Liver (tissue), 9 donors: ENCODE results near the gene SNX20. TPM values are rescaled to one million over a fixed set of nuclear protein-coding genes. Genes with fewer than 3 reads are reported as not detected.

Source experiments
- DNase-seq: peaks from one replicate; pipeline ENCODE4 v3.0.0-alpha.2; 2017; ENCODE audit warnings: low spot score
- H3K27ac ChIP-seq, 2 donors: one replicate each; pipeline ENCODE4 v1.7.0; 2013; ENCODE audit warnings: inconsistent platforms in 2 of 2, low read length in 2 of 2, control low read depth in 1 of 2, low read depth in 1 of 2, mild to moderate bottlenecking in 1 of 2
- H3K27me3 ChIP-seq, 4 donors: one replicate each; pipeline versions ENCODE4 v1.6.1 to v1.7.0; 2013; ENCODE audit warnings: low read length in 3 of 4, inconsistent platforms in 1 of 4, mild to moderate bottlenecking in 1 of 4, moderate library complexity in 1 of 4; ENCODE audit not compliant: control insufficient read depth in 4 of 4, insufficient read depth in 4 of 4
- H3K36me3 ChIP-seq, 4 donors: one replicate each; pipeline versions ENCODE4 v1.6.1 to v1.7.0; 2013; ENCODE audit warnings: low read length in 3 of 4, mild to moderate bottlenecking in 3 of 4, low read depth in 1 of 4, moderate library complexity in 1 of 4; ENCODE audit not compliant: control insufficient read depth in 4 of 4, insufficient read depth in 3 of 4
- H3K4me1 ChIP-seq, 4 donors: one replicate each; pipeline versions ENCODE4 v1.6.1 to v1.7.0; 2013; ENCODE audit warnings: low read length in 3 of 4, mild to moderate bottlenecking in 3 of 4, moderate library complexity in 1 of 4; ENCODE audit not compliant: control insufficient read depth in 4 of 4, insufficient read depth in 4 of 4
- H3K4me3 ChIP-seq, 3 donors: one replicate each; pipeline versions ENCODE4 v1.6.1 to v1.7.0; 2013; ENCODE audit warnings: low read length in 3 of 3, control low read depth in 1 of 3, low read depth in 1 of 3, mild to moderate bottlenecking in 1 of 3
- H3K9ac ChIP-seq, 2 donors: one replicate each; pipeline ENCODE4 v1.7.0; 2013; ENCODE audit warnings: low read length in 2 of 2, mild to moderate bottlenecking in 2 of 2, moderate library complexity in 2 of 2, control low read depth in 1 of 2, low read depth in 1 of 2
- H3K9me3 ChIP-seq, 4 donors: one replicate each; pipeline versions ENCODE4 v1.6.1 to v1.7.0; 2013; ENCODE audit warnings: low read length in 3 of 4; ENCODE audit not compliant: control insufficient read depth in 4 of 4
- ATF3 ChIP-seq: IDR thresholded peaks from 2 replicates; pipeline ENCODE4 v1.6.1; 2016; ENCODE audit warnings: antibody characterized with exemption
- CTCF ChIP-seq: fragments of 150-350 bp; IDR thresholded peaks from 2 replicates; pipeline ENCODE4 v1.5.1; 2017; ENCODE audit warnings: improper control_type of control experiment, low read depth, low read length; ENCODE audit not compliant: missing input control
- EGR1 ChIP-seq, 2 donors: IDR thresholded peaks; 2 replicates each; pipeline ENCODE4 v1.6.1; 2016 to 2018; ENCODE audit warnings: antibody characterized with exemption in 2 of 2, low read depth in 2 of 2
- FOXA1 ChIP-seq: IDR thresholded peaks from 2 replicates; pipeline ENCODE4 v1.6.1; 2016; ENCODE audit warnings: antibody characterized with exemption
- FOXA2 ChIP-seq: IDR thresholded peaks from 2 replicates; pipeline ENCODE4 v1.6.1; 2016; ENCODE audit warnings: antibody characterized with exemption
- GABPA ChIP-seq, 2 donors: IDR thresholded peaks in 1 of 2; conservative IDR thresholded peaks in 1 of 2; 2 replicates each; pipeline ENCODE4 v1.6.1; 2016; ENCODE audit warnings: antibody characterized with exemption in 2 of 2, mild to moderate bottlenecking in 1 of 2, moderate library complexity in 1 of 2
- HNF4A ChIP-seq, 2 donors: conservative IDR thresholded peaks; 2 replicates each; pipeline ENCODE4 v1.6.1; 2016; ENCODE audit warnings: antibody characterized with exemption in 2 of 2, mild to moderate bottlenecking in 2 of 2
- HNF4G ChIP-seq: IDR thresholded peaks from 2 replicates; pipeline ENCODE4 v1.6.1; 2016; ENCODE audit warnings: antibody characterized with exemption
- JUND ChIP-seq, 2 donors: IDR thresholded peaks; 2 replicates each; pipeline ENCODE4 v1.6.1; 2016; ENCODE audit warnings: antibody characterized with exemption in 2 of 2
- MAX ChIP-seq: IDR thresholded peaks from 2 replicates; pipeline ENCODE4 v1.6.1; 2016; ENCODE audit warnings: antibody characterized with exemption
- NR2F2 ChIP-seq: IDR thresholded peaks from 2 replicates; pipeline ENCODE4 v1.6.1; 2016; ENCODE audit warnings: antibody characterized with exemption
- RAD21 ChIP-seq, 2 donors: IDR thresholded peaks; 2 replicates each; pipeline ENCODE4 v1.6.1; 2016; ENCODE audit warnings: antibody characterized with exemption in 2 of 2, mild to moderate bottlenecking in 2 of 2
- REST ChIP-seq: IDR thresholded peaks from 2 replicates; pipeline ENCODE4 v1.6.1; 2016; ENCODE audit warnings: antibody characterized with exemption, mild to moderate bottlenecking
- RXRA ChIP-seq, 2 donors: IDR thresholded peaks; 2 replicates each; pipeline ENCODE4 v1.6.1; 2017 to 2018; ENCODE audit warnings: antibody characterized with exemption in 2 of 2, mild to moderate bottlenecking in 1 of 2
- SP1 ChIP-seq: IDR thresholded peaks from 2 replicates; pipeline ENCODE4 v1.6.1; 2018; ENCODE audit warnings: antibody characterized with exemption, mild to moderate bottlenecking
- TAF1 ChIP-seq: conservative IDR thresholded peaks from 2 replicates; pipeline ENCODE4 v1.6.1; 2016; ENCODE audit warnings: antibody characterized with exemption, mild to moderate bottlenecking
- YY1 ChIP-seq: IDR thresholded peaks from 2 replicates; pipeline ENCODE4 v1.6.1; 2016; ENCODE audit warnings: antibody characterized with exemption, mild to moderate bottlenecking
- ZBTB33 ChIP-seq: IDR thresholded peaks from 2 replicates; pipeline ENCODE4 v1.6.1; 2016; ENCODE audit warnings: antibody characterized with exemption
- WGBS: extraction: QIAGEN DNeasy Blood & Tissue Kit; methylation state at CpG from one replicate; pipeline ENCODE4 v1.1.7; 2013; 5-methylcytosine and 5-hydroxymethylcytosine counted together
- polyA plus RNA-seq, 2 donors: library from polyadenylated mRNA; stranded (reverse) in 1 of 2; unstranded in 1 of 2; fragments of 200-250 nt in 1 of 2; fragments of >200 nt in 1 of 2; fragmentation: Nextera tagmentation in 1 of 2; extraction: Ambion mirVana in 1 of 2; gene quantifications; one replicate each; pipeline versions ENCODE4 v1.2.1 to v1.2.3, GENCODE V29; 2013 to 2015
- total RNA-seq, 2 donors: library from RNA; depleted of rRNA; stranded (reverse); fragments of >200 nt; gene quantifications; one replicate each; pipeline ENCODE4 v1.2.3, GENCODE V29; 2014
- donor health status: healthy.
- donor health status: healthy.
- donor health status: healthy.
- donor health status: healthy.
- donor health status: healthy.

Gene SNX20
- total and polyA plus RNA-seq, 4 donors, result 0.40 to 3.5 (median 0.98) TPM

GRCh38 chr16:50668368-50669008 lies 12.6 kb downstream of the SNX20 start:
- peaks cover 5 to 10% (median 8%) of the 10 kb centered on the region in 4 donors for H3K9me3 ChIP-seq
- 57% methylated on average over 5 of the region's 5 CpGs for WGBS
- H3K36me3 ChIP-seq, result no peaks in the 10 kb centered on the region
- TF ChIP-seq FOXA2 (no peak), FOXA1 (no peak), HNF4G (peak; percentile 86), YY1 (no peak), JUND (IDR thresholded peaks at IDR 0.05) (no peak), GABPA (IDR thresholded peaks at IDR 0.05 in 1 of 2, conservative IDR thresholded peaks at IDR 0.05 in 1 of 2) (no peak), SP1 (peak; percentile 89), ATF3 (no peak), HNF4A (conservative IDR thresholded peaks at IDR 0.05) (peak; percentile 83 to 97), RXRA (IDR thresholded peaks at IDR 0.05) (peak; percentile 86 to 98), NR2F2 (peak; percentile 52), ZBTB33 (no peak), REST (no peak), CTCF (peak; percentile 23), EGR1 (IDR thresholded peaks at IDR 0.05; ENCODE audit: low read depth in 2 of 2) (no peak), TAF1 (no peak), RAD21 (IDR thresholded peaks at IDR 0.05) (peak; percentile 67 to 82), MAX (no peak)
- DNase-seq, result no peak
- H3K27ac ChIP-seq, result peak overlapping the region; percentile 43 to 61
- H3K4me3 ChIP-seq, result no peak overlapping the region
- peaks cover 5 to 14% (median 7%) of the 10 kb centered on the region in 4 donors for H3K4me1 ChIP-seq
- no peak overlapping the region for H3K9ac ChIP-seq
- H3K27me3 ChIP-seq, result no peaks in the 10 kb centered on the region
